ENCODE measurements around the gene ZFYVE9. TPM values are rescaled to one million over a fixed set of nuclear protein-coding genes. Genes with fewer than 3 reads are reported as not detected.

ZFYVE9 gene
- polyA plus RNA-seq, 1 donor from 2014 or later = 0.78 TPM

DNA sequence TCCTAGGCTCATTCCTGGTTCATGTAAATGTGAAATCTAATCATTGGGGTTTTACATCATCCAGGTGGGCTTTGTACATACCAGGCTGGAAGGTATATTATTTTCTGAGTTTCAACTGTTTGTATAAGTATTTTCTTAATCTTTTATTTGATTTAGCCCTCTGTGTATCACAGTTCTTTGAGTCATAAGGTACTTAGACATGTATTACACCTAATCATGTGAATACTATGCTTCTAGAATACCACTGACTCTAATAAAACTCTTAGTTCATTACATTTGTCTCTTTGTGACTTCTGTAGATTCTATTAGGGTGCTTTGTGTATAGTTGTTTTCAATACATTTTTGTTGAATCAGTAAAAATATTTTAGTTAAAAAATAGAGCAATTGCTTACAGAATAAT is 92.8 kb downstream of the ZFYVE9 start:
- H3K4me1 Mint-ChIP-seq = peaks cover 2 to 3% (median 2%) of the 10 kb centered on the region in 3 donors
- H3K4me3 Mint-ChIP-seq = no peak overlapping the region
- H3K27ac Mint-ChIP-seq = no peak overlapping the region
- H3K9me3 Mint-ChIP-seq = no peaks in the 10 kb centered on the region
- peaks cover 1% of the 10 kb centered on the region for H3K36me3 Mint-ChIP-seq
- H3K27me3 Mint-ChIP-seq = peaks cover 52% of the 10 kb centered on the region

DNA sequence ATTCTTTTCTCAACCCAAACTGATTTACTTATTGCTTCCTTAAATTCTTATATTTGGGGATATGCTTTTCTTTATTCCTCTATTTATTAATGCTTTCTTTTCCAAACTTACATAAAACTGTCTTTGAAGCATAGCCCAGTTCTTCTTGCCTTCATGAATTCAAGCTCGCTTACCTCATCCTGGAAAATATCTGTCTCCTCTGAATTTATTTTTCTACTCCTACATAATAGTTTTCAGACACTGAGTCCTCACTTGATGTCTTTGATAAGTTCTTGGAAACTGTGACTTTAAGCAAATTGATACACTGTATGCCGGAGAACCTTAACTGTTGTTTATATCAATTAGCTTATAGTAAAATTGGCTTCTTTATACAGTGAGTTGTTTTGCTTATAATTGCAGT is 93.8 kb downstream of the ZFYVE9 start:
- Mint-ChIP-seq H3K27me3 (peaks cover 50% of the 10 kb centered on the region), H3K27ac (no peak overlapping the region), H3K9me3 (no peaks in the 10 kb centered on the region), H3K4me1 (peaks cover 2 to 8% (median 7%) of the 10 kb centered on the region in 3 donors), H3K4me3 (no peak overlapping the region), H3K36me3 (peaks cover 1% of the 10 kb centered on the region)

DNA sequence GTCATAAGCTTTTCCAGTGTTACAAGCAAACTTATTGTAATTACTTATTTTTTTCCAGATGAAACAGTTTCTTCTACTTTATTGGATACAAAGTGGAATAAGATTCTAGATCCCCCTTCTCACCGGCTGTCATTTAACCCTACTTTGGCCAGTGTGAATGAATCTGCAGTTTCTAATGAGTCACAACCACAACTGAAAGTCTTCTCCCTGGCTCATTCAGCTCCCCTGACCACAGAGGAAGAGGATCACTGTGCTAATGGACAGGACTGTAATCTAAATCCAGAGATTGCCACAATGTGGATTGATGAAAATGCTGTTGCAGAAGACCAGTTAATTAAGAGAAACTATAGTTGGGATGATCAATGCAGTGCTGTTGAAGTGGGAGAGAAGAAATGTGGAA is 95.5 kb downstream of the ZFYVE9 start:
- H3K27me3 Mint-ChIP-seq = peaks cover 53% of the 10 kb centered on the region
- H3K27ac Mint-ChIP-seq = no peak overlapping the region
- H3K9me3 Mint-ChIP-seq = no peaks in the 10 kb centered on the region
- no peak overlapping the region for H3K4me3 Mint-ChIP-seq
- peaks cover 1% of the 10 kb centered on the region for H3K36me3 Mint-ChIP-seq
- H3K4me1 Mint-ChIP-seq = peaks cover 3 to 8% (median 8%) of the 10 kb centered on the region in 3 donors

DNA sequence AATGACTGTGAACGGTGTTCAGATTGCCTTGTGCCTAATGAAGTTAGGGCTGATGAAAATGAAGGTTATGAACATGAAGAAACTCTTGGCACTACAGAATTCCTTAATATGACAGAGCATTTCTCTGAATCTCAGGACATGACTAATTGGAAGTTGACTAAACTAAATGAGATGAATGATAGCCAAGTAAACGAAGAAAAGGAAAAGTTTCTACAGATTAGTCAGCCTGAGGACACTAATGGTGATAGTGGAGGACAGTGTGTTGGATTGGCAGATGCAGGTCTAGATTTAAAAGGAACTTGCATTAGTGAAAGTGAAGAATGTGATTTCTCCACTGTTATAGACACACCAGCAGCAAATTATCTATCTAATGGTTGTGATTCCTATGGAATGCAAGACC is 96.6 kb downstream of the ZFYVE9 start:
- peaks cover 51% of the 10 kb centered on the region for H3K27me3 Mint-ChIP-seq
- no peak overlapping the region for H3K27ac Mint-ChIP-seq
- H3K36me3 Mint-ChIP-seq = no peaks in the 10 kb centered on the region
- H3K9me3 Mint-ChIP-seq = no peaks in the 10 kb centered on the region
- H3K4me3 Mint-ChIP-seq = no peak overlapping the region
- peaks cover 3 to 8% (median 8%) of the 10 kb centered on the region in 3 donors for H3K4me1 Mint-ChIP-seq

DNA sequence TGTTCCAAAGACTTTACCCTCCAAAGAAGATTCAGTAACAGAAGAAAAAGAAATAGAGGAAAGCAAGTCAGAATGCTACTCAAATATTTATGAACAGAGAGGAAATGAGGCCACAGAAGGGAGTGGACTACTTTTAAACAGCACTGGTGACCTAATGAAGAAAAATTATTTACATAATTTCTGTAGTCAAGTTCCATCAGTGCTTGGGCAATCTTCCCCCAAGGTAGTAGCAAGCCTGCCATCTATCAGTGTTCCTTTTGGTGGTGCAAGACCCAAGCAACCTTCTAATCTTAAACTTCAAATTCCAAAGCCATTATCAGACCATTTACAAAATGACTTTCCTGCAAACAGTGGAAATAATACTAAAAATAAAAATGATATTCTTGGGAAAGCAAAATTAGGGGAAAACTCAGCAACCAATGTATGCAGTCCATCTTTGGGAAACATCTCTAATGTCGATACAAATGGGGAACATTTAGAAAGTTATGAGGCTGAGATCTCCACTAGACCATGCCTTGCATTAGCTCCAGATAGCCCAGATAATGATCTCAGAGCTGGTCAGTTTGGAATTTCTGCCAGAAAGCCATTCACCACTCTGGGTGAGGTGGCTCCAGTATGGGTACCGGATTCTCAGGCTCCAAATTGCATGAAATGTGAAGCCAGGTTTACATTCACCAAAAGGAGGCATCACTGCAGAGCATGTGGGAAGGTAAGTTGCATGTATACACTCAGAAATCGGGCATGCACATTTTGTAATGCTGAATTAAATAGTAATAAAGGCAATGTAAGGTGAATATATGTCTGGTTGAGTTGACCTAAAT is 97.2 kb downstream of the ZFYVE9 start:
- H3K27me3 Mint-ChIP-seq = peaks cover 50% of the 10 kb centered on the region

DNA sequence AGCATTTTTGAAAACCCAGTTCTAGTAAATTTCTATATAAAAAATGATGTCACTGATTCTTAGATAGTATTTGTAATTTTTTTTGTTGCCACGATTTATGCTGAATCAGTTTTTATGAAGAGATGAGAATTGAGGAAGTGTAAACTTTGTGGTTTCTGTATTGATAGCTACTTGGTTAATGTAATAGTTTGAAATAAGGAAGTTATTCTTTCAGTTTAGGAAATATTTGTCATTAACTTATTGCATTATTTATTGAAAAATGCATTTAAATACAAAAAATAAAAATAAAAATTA is 97.8 kb downstream of the ZFYVE9 start:
- Mint-ChIP-seq H3K36me3 (no peaks in the 10 kb centered on the region), H3K9me3 (no peaks in the 10 kb centered on the region), H3K4me1 (peaks cover 3 to 8% (median 8%) of the 10 kb centered on the region in 3 donors), H3K27ac (peak overlapping the region in 2 of 3 donors; percentile 3 to 5), H3K27me3 (peaks cover 45% of the 10 kb centered on the region), H3K4me3 (no peak overlapping the region)

More for the DNA sequence above, 97.2 kb downstream of the ZFYVE9 start:
- Mint-ChIP-seq H3K4me1 (peaks cover 3 to 8% (median 8%) of the 10 kb centered on the region in 3 donors), H3K36me3 (no peaks in the 10 kb centered on the region), H3K4me3 (no peak overlapping the region), H3K27ac (peak overlapping the region in 2 of 3 donors; percentile 3 to 5), H3K9me3 (no peaks in the 10 kb centered on the region)

DNA sequence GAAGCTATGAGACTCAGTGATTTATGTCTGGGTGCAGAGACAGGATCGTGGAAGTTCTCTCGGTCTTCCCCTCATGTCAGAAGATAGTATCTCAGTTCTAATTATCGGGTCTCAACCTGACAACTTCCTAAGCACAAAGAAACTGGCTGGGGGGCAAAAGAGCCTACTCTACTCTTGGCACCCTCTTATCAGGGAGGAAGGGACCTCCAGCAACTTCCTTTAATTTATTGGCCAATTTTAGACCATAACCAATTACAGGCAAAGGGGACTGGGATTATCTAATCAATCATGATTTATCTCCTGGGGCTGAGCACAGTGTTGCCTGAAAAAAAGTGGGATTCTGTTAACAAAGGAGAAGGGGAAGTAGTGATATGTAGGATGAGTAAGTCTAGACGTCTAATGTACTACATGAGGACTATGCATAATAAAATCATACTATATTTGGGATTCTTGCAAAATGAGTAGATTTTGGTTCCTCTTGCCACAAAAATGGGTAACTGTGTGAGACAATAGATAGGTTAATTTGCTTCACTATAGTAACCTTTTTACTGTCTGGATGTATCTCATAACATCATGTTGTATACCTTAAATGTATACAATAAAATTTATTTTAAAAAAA is 98.8 kb downstream of the ZFYVE9 start:
- H3K4me3 Mint-ChIP-seq = no peak overlapping the region
- no peak overlapping the region for H3K27ac Mint-ChIP-seq
- H3K9me3 Mint-ChIP-seq = no peaks in the 10 kb centered on the region
- H3K4me1 Mint-ChIP-seq = peaks cover 3 to 8% (median 8%) of the 10 kb centered on the region in 3 donors
- H3K36me3 Mint-ChIP-seq = no peaks in the 10 kb centered on the region
- peaks cover 44% of the 10 kb centered on the region for H3K27me3 Mint-ChIP-seq

DNA sequence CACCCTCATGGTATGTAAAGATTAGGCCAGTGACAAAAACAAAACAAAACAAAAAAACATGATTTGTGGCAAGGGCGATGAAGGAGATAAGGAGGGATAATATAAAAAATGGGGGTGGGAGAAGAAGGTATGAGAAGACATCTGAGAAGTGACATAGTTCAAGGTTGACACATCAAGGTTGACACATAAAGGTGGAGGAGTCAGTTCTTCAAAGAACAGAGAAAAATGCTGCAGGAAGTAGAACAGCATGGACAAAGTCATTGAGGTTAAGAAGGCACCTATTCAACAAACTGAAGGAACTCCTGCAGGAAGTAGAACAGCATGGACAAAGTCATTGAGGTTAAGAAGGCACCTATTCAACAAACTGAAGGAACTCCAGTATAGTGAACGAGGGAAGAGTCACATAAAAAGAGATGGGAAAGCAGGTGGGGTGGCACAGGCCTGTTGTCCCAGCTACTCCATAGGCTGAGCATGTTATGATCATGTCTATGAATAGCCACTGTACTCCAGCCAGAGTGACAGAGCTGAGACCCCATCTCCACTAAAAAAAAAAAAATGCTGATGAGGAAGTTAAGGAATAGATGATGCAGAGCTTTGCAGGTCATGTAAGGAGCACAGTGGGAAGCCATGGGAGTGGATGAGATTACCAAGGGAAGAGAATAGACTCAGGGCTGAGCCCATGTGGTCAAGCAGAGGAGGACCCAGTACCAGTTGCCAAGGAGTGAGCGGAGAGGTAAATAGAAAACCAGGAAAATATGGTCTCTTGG is 101.5 kb downstream of the ZFYVE9 start:
- Mint-ChIP-seq H3K27me3 (peaks cover 29% of the 10 kb centered on the region), H3K4me3 (no peak overlapping the region), H3K9me3 (peaks cover 0 to 2% (median 0%) of the 10 kb centered on the region in 3 donors), H3K4me1 (peaks cover 3 to 8% (median 8%) of the 10 kb centered on the region in 3 donors), H3K27ac (no peak overlapping the region), H3K36me3 (no peaks in the 10 kb centered on the region)

DNA sequence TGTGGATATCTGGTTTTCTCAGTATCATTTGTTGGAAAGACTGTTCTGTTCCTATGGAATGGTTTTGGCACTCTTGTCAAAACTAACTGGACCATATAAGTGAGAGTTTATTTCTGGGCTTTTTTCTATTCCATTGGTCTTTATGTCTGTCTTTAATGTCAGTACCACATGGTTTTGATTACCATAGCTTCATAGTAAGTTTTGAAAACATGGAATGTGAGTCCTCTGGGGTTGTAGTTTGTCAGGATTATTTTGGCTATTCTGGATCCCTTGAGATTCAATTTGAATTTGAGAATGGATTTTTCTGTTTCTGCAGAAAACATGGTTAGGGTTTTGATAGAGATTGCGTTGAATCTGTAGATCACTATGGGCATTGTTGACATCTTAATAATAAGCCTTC is 107.9 kb downstream of the ZFYVE9 start:
- H3K27me3 Mint-ChIP-seq = peaks cover 32% of the 10 kb centered on the region

DNA sequence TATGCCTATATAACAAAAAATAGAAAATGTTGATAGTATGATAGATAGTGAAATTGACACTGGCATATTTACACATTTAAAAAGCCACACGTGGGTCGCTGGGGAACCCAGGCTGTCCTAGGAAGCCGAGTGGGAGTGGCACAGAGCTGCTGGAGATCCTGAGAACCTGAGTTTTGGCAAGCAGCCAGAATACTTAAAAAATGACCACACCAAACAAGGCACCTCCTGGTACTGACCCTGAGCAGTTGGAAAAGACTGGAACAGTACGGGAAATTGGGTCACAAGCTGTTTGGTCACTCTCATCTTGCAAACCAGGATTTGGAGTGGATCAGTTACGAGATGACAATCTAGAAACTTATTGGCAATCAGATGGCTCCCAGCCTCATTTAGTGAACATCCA is 111.5 kb downstream of the ZFYVE9 start:
- H3K27ac Mint-ChIP-seq = no peak overlapping the region
- H3K9me3 Mint-ChIP-seq = peaks cover 0 to 2% (median 0%) of the 10 kb centered on the region in 3 donors
- no peaks in the 10 kb centered on the region for H3K36me3 Mint-ChIP-seq
- no peak overlapping the region for H3K4me3 Mint-ChIP-seq
- H3K4me1 Mint-ChIP-seq = peaks cover 0 to 2% (median 0%) of the 10 kb centered on the region in 3 donors
- H3K27me3 Mint-ChIP-seq = peaks cover 23% of the 10 kb centered on the region

More for the DNA sequence above, 107.9 kb downstream of the ZFYVE9 start:
- Mint-ChIP-seq H3K4me3 (no peak overlapping the region), H3K9me3 (peaks cover 0 to 3% (median 0%) of the 10 kb centered on the region in 3 donors), H3K4me1 (peaks cover 0 to 2% (median 0%) of the 10 kb centered on the region in 3 donors), H3K27ac (no peak overlapping the region), H3K36me3 (no peaks in the 10 kb centered on the region)

DNA sequence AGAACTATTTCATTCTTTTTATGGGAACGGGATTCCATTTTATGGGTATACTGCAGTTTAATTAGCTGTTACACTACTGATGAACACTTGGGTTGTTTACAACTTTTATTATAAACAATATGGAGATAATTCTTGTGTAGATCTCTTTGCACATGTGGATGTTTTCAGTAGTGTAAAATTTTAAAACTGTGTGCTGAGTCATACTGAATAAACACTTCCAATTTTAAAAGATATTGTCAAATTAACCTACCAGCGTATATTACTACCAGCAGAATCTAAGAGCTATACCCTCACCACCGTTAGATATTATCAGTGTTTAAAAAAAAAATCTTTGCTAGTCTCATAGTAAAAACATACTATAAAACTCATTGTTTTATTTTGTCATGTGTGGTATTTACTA is 118.0 kb downstream of the ZFYVE9 start:
- Mint-ChIP-seq H3K4me3 (no peak overlapping the region), H3K4me1 (no peaks in the 10 kb centered on the region), H3K9me3 (peaks cover 0 to 1% (median 0%) of the 10 kb centered on the region in 3 donors), H3K27ac (no peak overlapping the region), H3K36me3 (peaks cover 1% of the 10 kb centered on the region), H3K27me3 (peaks cover 9% of the 10 kb centered on the region)

DNA sequence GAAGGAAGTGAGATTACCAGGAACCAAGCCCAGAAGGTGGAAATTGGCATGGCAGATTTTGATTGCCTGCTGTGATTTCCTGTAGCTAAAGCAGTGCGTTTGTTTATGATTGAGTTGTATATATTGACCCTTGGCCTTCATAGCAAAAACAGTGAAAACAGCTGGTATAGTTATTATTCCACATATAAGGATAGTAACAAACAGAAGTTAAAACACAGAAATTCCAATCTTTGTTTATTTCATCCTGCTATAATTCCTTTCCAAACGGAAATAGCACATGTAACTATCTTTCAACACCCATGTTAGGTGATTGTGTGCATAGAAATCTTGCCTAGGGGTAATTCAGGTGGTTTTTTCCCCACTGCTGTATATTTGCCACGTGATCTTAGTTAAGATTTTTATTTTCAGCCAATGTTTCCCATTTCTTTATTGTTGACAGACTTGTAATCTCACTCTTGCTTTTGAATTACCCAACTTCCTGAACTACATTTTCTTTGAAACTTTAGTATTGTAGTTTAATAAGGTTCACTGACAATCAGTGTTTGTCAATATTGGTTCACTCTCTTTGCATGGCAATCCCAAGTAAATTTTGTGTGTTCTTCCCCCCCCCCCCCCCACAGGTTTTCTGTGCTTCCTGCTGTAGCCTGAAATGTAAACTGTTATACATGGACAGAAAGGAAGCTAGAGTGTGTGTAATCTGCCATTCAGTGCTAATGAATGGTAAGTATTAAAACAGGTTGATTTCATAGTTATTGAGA is 121.4 kb downstream of the ZFYVE9 start:
- peaks cover 12% of the 10 kb centered on the region for H3K27me3 Mint-ChIP-seq
- H3K4me3 Mint-ChIP-seq = no peak overlapping the region
- H3K36me3 Mint-ChIP-seq = peaks cover 1% of the 10 kb centered on the region
- H3K27ac Mint-ChIP-seq = no peak overlapping the region
- no peaks in the 10 kb centered on the region for H3K4me1 Mint-ChIP-seq
- peaks cover 0 to 1% (median 0%) of the 10 kb centered on the region in 3 donors for H3K9me3 Mint-ChIP-seq

DNA sequence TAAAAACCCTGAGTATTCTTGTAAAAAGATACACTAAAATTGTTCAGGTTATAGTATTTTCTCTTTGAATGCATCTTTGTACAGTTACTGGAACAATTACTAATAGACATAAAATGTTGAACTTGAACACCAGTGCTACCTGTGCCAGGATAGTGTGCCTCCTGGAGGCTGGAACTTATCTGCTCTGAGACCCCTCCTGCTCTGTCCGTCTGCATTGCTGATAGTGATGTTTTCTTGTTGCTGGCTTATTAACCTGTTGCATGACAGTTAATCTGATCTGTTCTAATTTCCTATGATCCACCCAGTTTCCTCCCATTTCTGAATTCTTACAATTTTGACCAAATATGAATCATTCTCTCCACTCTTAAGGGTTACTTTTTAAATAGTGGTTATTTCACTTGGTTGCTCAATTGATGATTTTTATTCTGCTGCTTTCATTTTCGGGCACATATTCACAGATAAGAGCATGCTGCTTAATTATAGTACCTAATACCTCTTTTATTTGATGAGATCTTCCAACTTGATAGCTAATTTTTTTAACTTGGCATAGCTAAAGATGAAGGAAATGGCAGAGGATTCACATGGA is 122.7 kb downstream of the ZFYVE9 start:
- Mint-ChIP-seq H3K4me1 (no peaks in the 10 kb centered on the region), H3K27ac (no peak overlapping the region), H3K36me3 (peaks cover 1% of the 10 kb centered on the region), H3K27me3 (peaks cover 12% of the 10 kb centered on the region), H3K4me3 (no peak overlapping the region), H3K9me3 (peaks cover 0 to 1% (median 1%) of the 10 kb centered on the region in 3 donors)

DNA sequence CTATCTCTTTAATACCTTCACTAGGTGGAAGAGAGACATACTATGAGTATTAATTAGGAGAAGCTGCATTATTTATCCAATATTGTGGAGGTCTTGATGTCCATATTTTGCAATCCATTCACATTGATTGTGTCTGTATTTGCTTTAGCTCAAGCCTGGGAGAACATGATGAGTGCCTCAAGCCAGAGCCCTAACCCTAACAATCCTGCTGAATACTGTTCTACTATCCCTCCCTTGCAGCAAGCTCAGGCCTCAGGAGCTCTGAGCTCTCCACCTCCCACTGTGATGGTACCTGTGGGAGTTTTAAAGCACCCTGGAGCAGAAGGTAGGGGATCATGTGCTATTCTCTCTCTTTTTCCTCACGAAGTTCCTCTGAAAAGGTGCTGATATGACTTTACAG is 124.6 kb downstream of the ZFYVE9 start:
- H3K27me3 Mint-ChIP-seq = peaks cover 7% of the 10 kb centered on the region
- no peaks in the 10 kb centered on the region for H3K36me3 Mint-ChIP-seq
- H3K4me1 Mint-ChIP-seq = no peaks in the 10 kb centered on the region
- peaks cover 0 to 6% (median 2%) of the 10 kb centered on the region in 3 donors for H3K9me3 Mint-ChIP-seq
- no peak overlapping the region for H3K27ac Mint-ChIP-seq
- no peak overlapping the region for H3K4me3 Mint-ChIP-seq

All from IgD-negative memory B cell (primary cell).